ENCODE results near the gene NALCN.

Gene NALCN

GRCh38 chr13:101397742-101398141, 18.6 kb downstream of the NALCN start:
- Histone ChIP-seq H3K27ac (ENCODE audit: insufficient read depth, low read depth, low read length, poor library complexity, severe bottlenecking) (no peak overlapping the region), H3K27me3 (ENCODE audit: control insufficient read depth, insufficient read depth, low read length, poor library complexity, severe bottlenecking) (no peaks in the 10 kb centered on the region), H3K4me1 (ENCODE audit: control insufficient read depth, insufficient read depth, low read length) (no peaks in the 10 kb centered on the region), H3K4me3 (ENCODE audit: insufficient read depth, low read depth, low read length) (no peak overlapping the region), H3K36me3 (ENCODE audit: control insufficient read depth, insufficient read depth, low read length) (no peaks in the 10 kb centered on the region), H3K9me3 (ENCODE audit: control insufficient read depth, low read length) (no peaks in the 10 kb centered on the region)
- 83 to 87% methylated on average over 2 of the region's 2 CpGs for WGBS, 2 experiments

GRCh38 chr13:101394605-101395004, 21.7 kb downstream of the NALCN start:
- Histone ChIP-seq H3K27me3 (ENCODE audit: control insufficient read depth, insufficient read depth, low read length, poor library complexity, severe bottlenecking) (no peaks in the 10 kb centered on the region), H3K4me1 (ENCODE audit: control insufficient read depth, insufficient read depth, low read length) (no peaks in the 10 kb centered on the region), H3K9me3 (ENCODE audit: control insufficient read depth, low read length) (no peaks in the 10 kb centered on the region), H3K27ac (ENCODE audit: insufficient read depth, low read depth, low read length, poor library complexity, severe bottlenecking) (no peak overlapping the region), H3K36me3 (ENCODE audit: control insufficient read depth, insufficient read depth, low read length) (no peaks in the 10 kb centered on the region), H3K4me3 (ENCODE audit: insufficient read depth, low read depth, low read length) (no peak overlapping the region)
- 71 to 86% methylated on average over 2 of the region's 2 CpGs for WGBS, 2 experiments

- H3K9me3 ChIP-seq (ENCODE audit: control insufficient read depth, low read length), result no peaks in the 10 kb centered on the region
- no peak overlapping the region for H3K4me3 ChIP-seq (ENCODE audit: insufficient read depth, low read depth, low read length)
- no peak overlapping the region for H3K27ac ChIP-seq (ENCODE audit: insufficient read depth, low read depth, low read length, poor library complexity, severe bottlenecking)
- no peaks in the 10 kb centered on the region for H3K27me3 ChIP-seq (ENCODE audit: control insufficient read depth, insufficient read depth, low read length, poor library complexity, severe bottlenecking)
- no peaks in the 10 kb centered on the region for H3K4me1 ChIP-seq (ENCODE audit: control insufficient read depth, insufficient read depth, low read length)
- no peaks in the 10 kb centered on the region for H3K36me3 ChIP-seq (ENCODE audit: control insufficient read depth, insufficient read depth, low read length)
- 85 to 93% methylated on average over 3 of the region's 3 CpGs for WGBS, 2 experiments
Measured at GRCh38 chr13:101393140-101393539, 23.2 kb downstream of the NALCN start.

GRCh38 chr13:101390461-101390860, 25.8 kb downstream of the NALCN start:
- Histone ChIP-seq H3K4me3 (ENCODE audit: insufficient read depth, low read depth, low read length) (no peak overlapping the region), H3K27ac (ENCODE audit: insufficient read depth, low read depth, low read length, poor library complexity, severe bottlenecking) (no peak overlapping the region), H3K4me1 (ENCODE audit: control insufficient read depth, insufficient read depth, low read length) (no peaks in the 10 kb centered on the region), H3K36me3 (ENCODE audit: control insufficient read depth, insufficient read depth, low read length) (no peaks in the 10 kb centered on the region), H3K9me3 (ENCODE audit: control insufficient read depth, low read length) (no peaks in the 10 kb centered on the region), H3K27me3 (ENCODE audit: control insufficient read depth, insufficient read depth, low read length, poor library complexity, severe bottlenecking) (no peaks in the 10 kb centered on the region)
- 86% methylated on average over 5 of the region's 5 CpGs for WGBS, 2 experiments

- Histone ChIP-seq H3K27ac (ENCODE audit: insufficient read depth, low read depth, low read length, poor library complexity, severe bottlenecking) (no peak overlapping the region), H3K36me3 (ENCODE audit: control insufficient read depth, insufficient read depth, low read length) (no peaks in the 10 kb centered on the region), H3K4me1 (ENCODE audit: control insufficient read depth, insufficient read depth, low read length) (no peaks in the 10 kb centered on the region), H3K27me3 (ENCODE audit: control insufficient read depth, insufficient read depth, low read length, poor library complexity, severe bottlenecking) (no peaks in the 10 kb centered on the region), H3K4me3 (ENCODE audit: insufficient read depth, low read depth, low read length) (no peak overlapping the region), H3K9me3 (ENCODE audit: control insufficient read depth, low read length) (no peaks in the 10 kb centered on the region)
- WGBS, 2 experiments, result 86 to 93% methylated on average over 3 of the region's 3 CpGs
Measured at GRCh38 chr13:101384929-101385328, 31.4 kb downstream of the NALCN start.

GRCh38 chr13:101383595-101383994, 32.7 kb downstream of the NALCN start:
- H3K36me3 ChIP-seq (ENCODE audit: control insufficient read depth, insufficient read depth, low read length), result no peaks in the 10 kb centered on the region
- no peak overlapping the region for H3K4me3 ChIP-seq (ENCODE audit: insufficient read depth, low read depth, low read length)
- no peaks in the 10 kb centered on the region for H3K4me1 ChIP-seq (ENCODE audit: control insufficient read depth, insufficient read depth, low read length)
- no peaks in the 10 kb centered on the region for H3K27me3 ChIP-seq (ENCODE audit: control insufficient read depth, insufficient read depth, low read length, poor library complexity, severe bottlenecking)
- WGBS, 2 experiments, result 50% methylated on average over 2 of the region's 2 CpGs; no CpG with 5 or more reads in 1 of the 2 experiments
- H3K27ac ChIP-seq (ENCODE audit: insufficient read depth, low read depth, low read length, poor library complexity, severe bottlenecking), result no peak overlapping the region
- no peaks in the 10 kb centered on the region for H3K9me3 ChIP-seq (ENCODE audit: control insufficient read depth, low read length)

GRCh38 chr13:101382701-101383100, 33.6 kb downstream of the NALCN start:
- no peaks in the 10 kb centered on the region for H3K9me3 ChIP-seq (ENCODE audit: control insufficient read depth, low read length)
- no peak overlapping the region for H3K27ac ChIP-seq (ENCODE audit: insufficient read depth, low read depth, low read length, poor library complexity, severe bottlenecking)
- no peaks in the 10 kb centered on the region for H3K27me3 ChIP-seq (ENCODE audit: control insufficient read depth, insufficient read depth, low read length, poor library complexity, severe bottlenecking)
- no peaks in the 10 kb centered on the region for H3K36me3 ChIP-seq (ENCODE audit: control insufficient read depth, insufficient read depth, low read length)
- no peak overlapping the region for H3K4me3 ChIP-seq (ENCODE audit: insufficient read depth, low read depth, low read length)
- 92% methylated on average over 2 of the region's 2 CpGs; no CpG with 5 or more reads in 1 of the 2 experiments for WGBS, 2 experiments
- H3K4me1 ChIP-seq (ENCODE audit: control insufficient read depth, insufficient read depth, low read length), result no peaks in the 10 kb centered on the region

GRCh38 chr13:101382086-101382485, 34.2 kb downstream of the NALCN start:
- WGBS, 2 experiments, result 29 to 70% methylated on average over 1 to 2 of the region's 2 CpGs
- H3K4me3 ChIP-seq (ENCODE audit: insufficient read depth, low read depth, low read length), result no peak overlapping the region
- H3K27ac ChIP-seq (ENCODE audit: insufficient read depth, low read depth, low read length, poor library complexity, severe bottlenecking), result no peak overlapping the region
- H3K36me3 ChIP-seq (ENCODE audit: control insufficient read depth, insufficient read depth, low read length), result no peaks in the 10 kb centered on the region
- no peaks in the 10 kb centered on the region for H3K27me3 ChIP-seq (ENCODE audit: control insufficient read depth, insufficient read depth, low read length, poor library complexity, severe bottlenecking)
- no peaks in the 10 kb centered on the region for H3K9me3 ChIP-seq (ENCODE audit: control insufficient read depth, low read length)
- no peaks in the 10 kb centered on the region for H3K4me1 ChIP-seq (ENCODE audit: control insufficient read depth, insufficient read depth, low read length)

GRCh38 chr13:101360525-101360924, 55.8 kb downstream of the NALCN start:
- no peak overlapping the region for H3K27ac ChIP-seq (ENCODE audit: insufficient read depth, low read depth, low read length, poor library complexity, severe bottlenecking)
- H3K9me3 ChIP-seq (ENCODE audit: control insufficient read depth, low read length), result no peaks in the 10 kb centered on the region
- no peaks in the 10 kb centered on the region for H3K4me1 ChIP-seq (ENCODE audit: control insufficient read depth, insufficient read depth, low read length)
- H3K4me3 ChIP-seq (ENCODE audit: insufficient read depth, low read depth, low read length), result no peak overlapping the region
- no peaks in the 10 kb centered on the region for H3K27me3 ChIP-seq (ENCODE audit: control insufficient read depth, insufficient read depth, low read length, poor library complexity, severe bottlenecking)
- WGBS, 2 experiments, result 89 to 100% methylated on average over 2 of the region's 3 CpGs
- H3K36me3 ChIP-seq (ENCODE audit: control insufficient read depth, insufficient read depth, low read length), result no peaks in the 10 kb centered on the region

GRCh38 chr13:101354895-101355294, 61.4 kb downstream of the NALCN start:
- no peak overlapping the region for H3K4me3 ChIP-seq (ENCODE audit: insufficient read depth, low read depth, low read length)
- H3K27ac ChIP-seq (ENCODE audit: insufficient read depth, low read depth, low read length, poor library complexity, severe bottlenecking), result no peak overlapping the region
- WGBS, 2 experiments, result 89 to 93% methylated on average over 5 of the region's 5 CpGs
- no peaks in the 10 kb centered on the region for H3K36me3 ChIP-seq (ENCODE audit: control insufficient read depth, insufficient read depth, low read length)
- H3K4me1 ChIP-seq (ENCODE audit: control insufficient read depth, insufficient read depth, low read length), result no peaks in the 10 kb centered on the region
- no peaks in the 10 kb centered on the region for H3K27me3 ChIP-seq (ENCODE audit: control insufficient read depth, insufficient read depth, low read length, poor library complexity, severe bottlenecking)
- H3K9me3 ChIP-seq (ENCODE audit: control insufficient read depth, low read length), result no peaks in the 10 kb centered on the region
